ENCODE results near the gene PLEKHF1.
A peak's percentile ranks its signal among the peaks of the same experiment; 100 is the strongest.

Gene PLEKHF1

GRCh38 chr19:29680937-29681336 lies 15.7 kb downstream of the PLEKHF1 start:
- DNase-seq, result no peak

GRCh38 chr19:29681422-29682235 lies 16.4 kb downstream of the PLEKHF1 start:
- no peak for DNase-seq

- DNase-seq, result no peak
Observed at GRCh38 chr19:29682236-29682895, 17.1 kb downstream of the PLEKHF1 start.

- DNase-seq, result no peak
Observed at GRCh38 chr19:29683009-29683408, 17.7 kb downstream of the PLEKHF1 start.

- DNase-seq, result no peak
Observed at GRCh38 chr19:29685326-29685725, 20.1 kb downstream of the PLEKHF1 start.

- DNase-seq, result no peak
Observed at GRCh38 chr19:29686285-29686805, 21.1 kb downstream of the PLEKHF1 start.

GRCh38 chr19:29687244-29687896 lies 22.1 kb downstream of the PLEKHF1 start:
- DNase-seq, result no peak

GRCh38 chr19:29687897-29688728 lies 22.9 kb downstream of the PLEKHF1 start:
- no peak for DNase-seq

GRCh38 chr19:29690842-29691241 lies 25.6 kb downstream of the PLEKHF1 start:
- DNase-seq, result peak in 2 of 4 experiments; percentile 14 to 19

GRCh38 chr19:29694161-29694560 lies 28.9 kb downstream of the PLEKHF1 start:
- no peak for DNase-seq

GRCh38 chr19:29694669-29695627 lies 29.7 kb downstream of the PLEKHF1 start:
- peak; percentile 37 to 79 (median 68) for DNase-seq

GRCh38 chr19:29695765-29696564 lies 30.7 kb downstream of the PLEKHF1 start:
- DNase-seq, result no peak

GRCh38 chr19:29696565-29696846 lies 31.2 kb downstream of the PLEKHF1 start:
- DNase-seq, result no peak

GRCh38 chr19:29697523-29698261 lies 32.4 kb downstream of the PLEKHF1 start:
- no peak for DNase-seq

GRCh38 chr19:29699861-29700260 lies 34.6 kb downstream of the PLEKHF1 start:
- DNase-seq, result no peak

- DNase-seq, result no peak
Observed at GRCh38 chr19:29700498-29700897, 35.2 kb downstream of the PLEKHF1 start.

- DNase-seq, result no peak
Observed at GRCh38 chr19:29702161-29702962, 37.1 kb downstream of the PLEKHF1 start.

GRCh38 chr19:29702963-29703320 lies 37.7 kb downstream of the PLEKHF1 start:
- no peak for DNase-seq

Data from activated naive CD4-positive, alpha-beta T cell (primary cell).